Natural killer cell (primary cell): ENCODE results near the gene CTNNA2. TPM values are rescaled to one million over a fixed set of nuclear protein-coding genes. Genes with fewer than 3 reads are reported as not detected.

Source experiments
- ATAC-seq, 3 donors: fragments of 150-1000 bp in 2 of 3; fragments of 200-7000 bp in 1 of 3; cut with Tn5 transposase; 1 replicate in 1 of 3; 2 replicates in 2 of 3; pipeline ENCODE4 v1.10.0; 2021; ENCODE audit warnings: mild to moderate bottlenecking in 2 of 3, moderate library complexity in 2 of 3
- DNase-seq, 2 donors: peaks; one replicate each; pipeline versions ENCODE4 v3.0.0 to v3.0.0-alpha.2; 2013 to 2021; ENCODE audit warnings: mixed read lengths in 1 of 2
- H3K27ac ChIP-seq: one replicate; pipeline ENCODE4 v1.5.1; 2013; ENCODE audit warnings: mild to moderate bottlenecking, low read length
- H3K27me3 ChIP-seq: one replicate; pipeline ENCODE4 v1.6.1; 2013; ENCODE audit warnings: low read length; ENCODE audit not compliant: control insufficient read depth, insufficient read depth
- H3K36me3 ChIP-seq: one replicate; pipeline ENCODE4 v1.6.1; 2013; ENCODE audit warnings: low read length; ENCODE audit not compliant: control insufficient read depth, insufficient read depth
- H3K4me1 ChIP-seq: one replicate; pipeline ENCODE4 v1.6.1; 2013; ENCODE audit warnings: low read length; ENCODE audit not compliant: control insufficient read depth, insufficient read depth
- H3K4me3 ChIP-seq: one replicate; pipeline ENCODE4 v1.5.1; 2013; ENCODE audit warnings: low read length
- H3K9me3 ChIP-seq: one replicate; pipeline ENCODE4 v1.6.1; 2013; ENCODE audit warnings: low read length; ENCODE audit not compliant: control insufficient read depth, insufficient read depth
- H3K27ac Mint-ChIP-seq, 2 donors: one replicate each; pipeline ENCODE4 v1.8.0; 2022; ENCODE audit warnings: mild to moderate bottlenecking in 2 of 2, mixed read lengths in 2 of 2, moderate library complexity in 1 of 2
- H3K27me3 Mint-ChIP-seq, 2 donors: one replicate each; pipeline ENCODE4 v1.8.0; 2022; ENCODE audit warnings: low read depth in 2 of 2, mixed read lengths in 2 of 2
- H3K36me3 Mint-ChIP-seq: one replicate; pipeline ENCODE4 v1.8.0; 2022; ENCODE audit warnings: mixed read lengths
- H3K4me1 Mint-ChIP-seq, 2 donors: one replicate each; pipeline ENCODE4 v1.8.0; 2022; ENCODE audit warnings: mixed read lengths in 2 of 2
- H3K4me3 Mint-ChIP-seq: one replicate; pipeline ENCODE4 v1.8.0; 2022; ENCODE audit warnings: mild to moderate bottlenecking, moderate library complexity, mixed read lengths
- H3K9me3 Mint-ChIP-seq, 2 donors: one replicate each; pipeline ENCODE4 v1.8.0; 2022; ENCODE audit warnings: mixed read lengths in 2 of 2
- CTCF ChIP-seq: fragments of 200-600 bp; IDR thresholded peaks from one replicate; pipeline ENCODE4 v1.8.0; 2022; ENCODE audit warnings: antibody characterized with exemption
- WGBS: methylation state at CpG from one replicate; pipeline ENCODE4 v1.1.7; 2013; ENCODE audit warnings: missing lambda C conversion rate; ENCODE audit not compliant: insufficient coverage; 5-methylcytosine and 5-hydroxymethylcytosine counted together
- intact Hi-C: fragments of 100-400 bp; cut with micrococcal nuclease; formaldehyde crosslinking; loops from one replicate; pipeline ENCODE4 v1.14.2; 2022
- total RNA-seq, 4 donors: library from RNA; stranded (reverse); fragments of 120-200 nt in 1 of 4; gene quantifications; one replicate each; pipeline versions ENCODE4 v1.2.3 to v1.2.4, GENCODE V29; 2013 to 2022

Gene CTNNA2
- total RNA-seq, 3 donors from 2014 or later (not counting 1 experiment from before 2014, with no cell fraction given): not detected

- H3K27ac ChIP-seq: no peak overlapping the region
- intact Hi-C loops: no loop called here
- peaks cover 3% of the 10 kb centered on the region for H3K9me3 ChIP-seq
- H3K4me1 Mint-ChIP-seq: no peaks in the 10 kb centered on the region
- H3K36me3 ChIP-seq: no peaks in the 10 kb centered on the region
- H3K27ac Mint-ChIP-seq: no peak overlapping the region
- 80% methylated on average over 2 of the region's 2 CpGs for WGBS
- TF ChIP-seq CTCF: no peak
- H3K27me3 Mint-ChIP-seq: no peaks in the 10 kb centered on the region
- ATAC-seq: no peak
- no peak overlapping the region for H3K4me3 Mint-ChIP-seq
- H3K36me3 Mint-ChIP-seq: no peaks in the 10 kb centered on the region
- H3K4me3 ChIP-seq: no peak overlapping the region
- H3K4me1 ChIP-seq: no peaks in the 10 kb centered on the region
- no peak for DNase-seq
- H3K27me3 ChIP-seq: no peaks in the 10 kb centered on the region
- peaks cover 7 to 8% of the 10 kb centered on the region in 2 donors for H3K9me3 Mint-ChIP-seq
Observed at GRCh38 chr2:79723830-79724229, 211.0 kb downstream of the CTNNA2 start.

GRCh38 chr2:79729532-79729931, 216.7 kb downstream of the CTNNA2 start:
- DNase-seq: no peak
- Mint-ChIP-seq H3K4me3 (no peak overlapping the region), H3K9me3 (peaks cover 5 to 10% of the 10 kb centered on the region in 2 donors), H3K4me1 (no peaks in the 10 kb centered on the region), H3K27me3 (no peaks in the 10 kb centered on the region), H3K36me3 (no peaks in the 10 kb centered on the region), H3K27ac (no peak overlapping the region)
- no peaks in the 10 kb centered on the region for H3K9me3 ChIP-seq
- no peak overlapping the region for H3K27ac ChIP-seq
- no peak for ATAC-seq
- H3K4me1 ChIP-seq: no peaks in the 10 kb centered on the region
- intact Hi-C loops: no loop called here
- no peaks in the 10 kb centered on the region for H3K36me3 ChIP-seq
- no peak overlapping the region for H3K4me3 ChIP-seq
- no peaks in the 10 kb centered on the region for H3K27me3 ChIP-seq
- 60% methylated on average over 1 of the region's 1 CpG for WGBS
- TF ChIP-seq CTCF: no peak

GRCh38 chr2:79734518-79734917, 221.7 kb downstream of the CTNNA2 start:
- Mint-ChIP-seq H3K9me3 (peaks cover 5 to 11% of the 10 kb centered on the region in 2 donors), H3K4me1 (no peaks in the 10 kb centered on the region), H3K27me3 (no peaks in the 10 kb centered on the region), H3K36me3 (no peaks in the 10 kb centered on the region), H3K4me3 (no peak overlapping the region), H3K27ac (no peak overlapping the region)
- ATAC-seq: no peak
- Histone ChIP-seq H3K4me1 (no peaks in the 10 kb centered on the region), H3K4me3 (no peak overlapping the region), H3K36me3 (no peaks in the 10 kb centered on the region), H3K27me3 (no peaks in the 10 kb centered on the region), H3K27ac (no peak overlapping the region), H3K9me3 (no peaks in the 10 kb centered on the region)
- WGBS: no CpG with 5 or more reads among the region's 1 CpG
- no peak for TF ChIP-seq CTCF
- intact Hi-C loops: no loop called here
- no peak for DNase-seq

- H3K4me3 Mint-ChIP-seq: no peak overlapping the region
- H3K36me3 ChIP-seq: no peaks in the 10 kb centered on the region
- no peaks in the 10 kb centered on the region for H3K9me3 ChIP-seq
- H3K4me1 Mint-ChIP-seq: no peaks in the 10 kb centered on the region
- intact Hi-C loops: no loop called here
- no peak overlapping the region for H3K27ac ChIP-seq
- H3K9me3 Mint-ChIP-seq: peaks cover 12 to 22% of the 10 kb centered on the region in 2 donors
- no peak for DNase-seq
- 81% methylated on average over 6 of the region's 6 CpGs for WGBS
- no peak overlapping the region for H3K27ac Mint-ChIP-seq
- H3K36me3 Mint-ChIP-seq: no peaks in the 10 kb centered on the region
- H3K27me3 Mint-ChIP-seq: no peaks in the 10 kb centered on the region
- no peak overlapping the region for H3K4me3 ChIP-seq
- no peaks in the 10 kb centered on the region for H3K27me3 ChIP-seq
- H3K4me1 ChIP-seq: no peaks in the 10 kb centered on the region
- no peak for ATAC-seq
- no peak for TF ChIP-seq CTCF
Observed at GRCh38 chr2:79740879-79741443, 228.1 kb downstream of the CTNNA2 start.
